Measurements from ENCODE around the gene COMTD1.

COMTD1 gene

GRCh38 chr10:75281974-75282373, 46.2 kb upstream of the COMTD1 start:
- Histone ChIP-seq H3K27me3 (ENCODE audit: control insufficient read depth, low read length) (no peaks in the 10 kb centered on the region), H3K4me3 (ENCODE audit: low read length) (no peak overlapping the region), H3K9me3 (ENCODE audit: control insufficient read depth, insufficient read depth, low read length) (no peaks in the 10 kb centered on the region), H4K20me1 (ENCODE audit: control insufficient read depth, insufficient read depth, low read depth, low read length) (no peaks in the 10 kb centered on the region), H3K79me2 (ENCODE audit: control insufficient read depth, low read length) (no peaks in the 10 kb centered on the region), H3K27ac (ENCODE audit: low read depth, low read length) (no peak overlapping the region), H3K4me1 (ENCODE audit: control insufficient read depth, low read length) (no peaks in the 10 kb centered on the region), H3K36me3 (ENCODE audit: control insufficient read depth, low read length) (no peaks in the 10 kb centered on the region), H3K4me2 (ENCODE audit: low read length) (no peak overlapping the region), H3F3A (ENCODE audit: control insufficient read depth, insufficient read depth) (no peaks in the 10 kb centered on the region), H3K9me2 (replicated peaks; ENCODE audit: control insufficient read depth, low read length) (no peaks in the 10 kb centered on the region)
- TF ChIP-seq, protein P1, sequence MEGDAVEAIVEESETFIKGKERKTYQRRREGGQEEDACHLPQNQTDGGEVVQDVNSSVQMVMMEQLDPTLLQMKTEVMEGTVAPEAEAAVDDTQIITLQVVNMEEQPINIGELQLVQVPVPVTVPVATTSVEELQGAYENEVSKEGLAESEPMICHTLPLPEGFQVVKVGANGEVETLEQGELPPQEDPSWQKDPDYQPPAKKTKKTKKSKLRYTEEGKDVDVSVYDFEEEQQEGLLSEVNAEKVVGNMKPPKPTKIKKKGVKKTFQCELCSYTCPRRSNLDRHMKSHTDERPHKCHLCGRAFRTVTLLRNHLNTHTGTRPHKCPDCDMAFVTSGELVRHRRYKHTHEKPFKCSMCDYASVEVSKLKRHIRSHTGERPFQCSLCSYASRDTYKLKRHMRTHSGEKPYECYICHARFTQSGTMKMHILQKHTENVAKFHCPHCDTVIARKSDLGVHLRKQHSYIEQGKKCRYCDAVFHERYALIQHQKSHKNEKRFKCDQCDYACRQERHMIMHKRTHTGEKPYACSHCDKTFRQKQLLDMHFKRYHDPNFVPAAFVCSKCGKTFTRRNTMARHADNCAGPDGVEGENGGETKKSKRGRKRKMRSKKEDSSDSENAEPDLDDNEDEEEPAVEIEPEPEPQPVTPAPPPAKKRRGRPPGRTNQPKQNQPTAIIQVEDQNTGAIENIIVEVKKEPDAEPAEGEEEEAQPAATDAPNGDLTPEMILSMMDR (IDR thresholded peaks at IDR 0.05; ENCODE audit: low read depth, low read length, poor library complexity, severe bottlenecking): no peak
- TF ChIP-seq EZH2phosphoT487 (IDR thresholded peaks at IDR 0.05; ENCODE audit: borderline replicate concordance, low read length): no peak

DNA sequence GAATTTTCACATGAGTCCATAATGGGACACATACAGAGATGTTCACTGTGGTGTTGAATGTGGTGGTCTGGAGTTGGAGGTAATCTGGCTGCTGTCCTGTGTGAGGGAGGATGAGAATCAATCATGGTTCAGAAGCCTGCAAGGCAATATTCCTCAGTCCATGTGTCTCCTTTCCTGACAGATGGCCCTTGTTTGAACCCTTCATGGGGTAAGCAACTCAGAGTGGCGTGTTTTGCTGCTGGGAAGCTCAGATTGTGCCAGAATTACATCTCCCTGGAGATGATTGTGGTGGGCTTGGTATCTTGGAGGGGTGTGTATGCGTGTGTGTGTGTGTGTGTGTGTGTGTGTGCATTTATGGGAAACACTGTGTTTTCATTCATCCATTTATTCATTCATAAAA, 44.5 kb upstream of the COMTD1 start:
- TF ChIP-seq, protein P1 (IDR thresholded peaks at IDR 0.05; ENCODE audit: low read depth, low read length, poor library complexity, severe bottlenecking): no peak
- TF ChIP-seq EZH2phosphoT487 (IDR thresholded peaks at IDR 0.05; ENCODE audit: borderline replicate concordance, low read length): no peak
- Histone ChIP-seq H3K27ac (ENCODE audit: low read depth, low read length) (no peak overlapping the region), H3K4me3 (ENCODE audit: low read length) (no peak overlapping the region), H3K36me3 (ENCODE audit: control insufficient read depth, low read length) (no peaks in the 10 kb centered on the region), H3K27me3 (ENCODE audit: control insufficient read depth, low read length) (no peaks in the 10 kb centered on the region), H3F3A (ENCODE audit: control insufficient read depth, insufficient read depth) (no peaks in the 10 kb centered on the region), H3K9me3 (ENCODE audit: control insufficient read depth, insufficient read depth, low read length) (no peaks in the 10 kb centered on the region), H3K79me2 (ENCODE audit: control insufficient read depth, low read length) (no peaks in the 10 kb centered on the region), H3K4me2 (ENCODE audit: low read length) (no peak overlapping the region), H4K20me1 (ENCODE audit: control insufficient read depth, insufficient read depth, low read depth, low read length) (no peaks in the 10 kb centered on the region), H3K9me2 (replicated peaks; ENCODE audit: control insufficient read depth, low read length) (no peaks in the 10 kb centered on the region), H3K4me1 (ENCODE audit: control insufficient read depth, low read length) (no peaks in the 10 kb centered on the region)

DNA sequence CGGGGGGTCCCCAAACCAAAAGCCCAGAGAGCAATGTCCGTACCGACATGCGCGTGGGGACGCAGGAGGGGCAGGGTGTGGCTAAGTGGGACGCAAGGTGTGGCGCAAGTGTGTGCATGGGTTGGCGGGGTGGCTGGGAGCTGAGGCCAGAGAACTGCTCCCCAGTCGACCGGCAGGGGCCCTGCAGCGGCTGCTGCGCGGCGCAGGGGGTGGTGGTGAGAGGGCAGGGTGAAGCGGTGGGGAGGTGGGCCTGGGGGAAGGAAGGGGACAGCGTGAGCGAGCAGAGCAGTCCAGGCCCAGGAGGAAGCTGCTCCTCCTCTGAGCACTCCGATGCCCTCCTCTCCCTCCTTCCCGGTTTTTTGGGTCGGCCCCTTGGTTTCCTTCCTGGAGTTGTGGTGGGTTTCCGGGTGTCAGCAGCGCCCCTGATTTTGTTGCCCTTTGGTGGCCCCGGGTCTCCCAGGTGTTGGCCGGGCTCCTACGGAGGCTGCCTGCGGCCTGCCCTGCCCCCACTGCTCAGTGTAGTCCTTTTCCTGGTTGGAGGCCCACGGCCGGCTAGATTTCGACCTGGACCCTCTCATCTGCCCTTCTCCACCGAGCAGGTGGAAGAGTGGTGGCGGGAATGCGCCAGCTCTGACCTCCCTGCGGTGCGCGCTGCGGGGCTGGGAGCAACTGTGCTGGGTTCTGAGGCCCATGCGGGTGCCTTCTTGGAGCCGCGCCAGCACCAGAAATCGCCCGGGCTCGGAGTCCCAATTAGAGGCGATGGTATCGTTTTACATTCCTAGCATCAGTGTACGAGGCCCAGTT, 40.5 kb upstream of the COMTD1 start:
- Histone ChIP-seq H3K9me2 (replicated peaks; ENCODE audit: control insufficient read depth, low read length) (no peaks in the 10 kb centered on the region), H4K20me1 (ENCODE audit: control insufficient read depth, insufficient read depth, low read depth, low read length) (no peaks in the 10 kb centered on the region)

More for the DNA sequence above, 40.5 kb upstream of the COMTD1 start:
- TF ChIP-seq, protein P1 (IDR thresholded peaks at IDR 0.05; ENCODE audit: low read depth, low read length, poor library complexity, severe bottlenecking): no peak
- TF ChIP-seq EZH2phosphoT487 (IDR thresholded peaks at IDR 0.05; ENCODE audit: borderline replicate concordance, low read length): no peak
- Histone ChIP-seq H3K4me3 (ENCODE audit: low read length) (no peak overlapping the region), H3F3A (ENCODE audit: control insufficient read depth, insufficient read depth) (no peaks in the 10 kb centered on the region), H3K9me3 (ENCODE audit: control insufficient read depth, insufficient read depth, low read length) (no peaks in the 10 kb centered on the region), H3K79me2 (ENCODE audit: control insufficient read depth, low read length) (no peaks in the 10 kb centered on the region), H3K36me3 (ENCODE audit: control insufficient read depth, low read length) (no peaks in the 10 kb centered on the region), H3K4me2 (ENCODE audit: low read length) (no peak overlapping the region), H3K27me3 (ENCODE audit: control insufficient read depth, low read length) (no peaks in the 10 kb centered on the region), H3K27ac (ENCODE audit: low read depth, low read length) (no peak overlapping the region), H3K4me1 (ENCODE audit: control insufficient read depth, low read length) (no peaks in the 10 kb centered on the region)

Data from DOHH2 (cell line).